Skin of body (tissue), 2 donors: ENCODE measurements around the gene RGL2. TPM values are rescaled to one million over a fixed set of nuclear protein-coding genes. Genes with fewer than 3 reads are reported as not detected.
"Not testable (repeated sequence)": the region's sequence is repeated elsewhere in the genome, so short reads cannot be mapped to it uniquely, and the experiment has no call there.

Experiments
- DNase-seq: peaks from one replicate; lab custom pipeline; 2025; lab: John Stamatoyannopoulos, UW
- total RNA-seq: library from RNA; depleted of rRNA; stranded (reverse); fragments of >200 nt; gene quantifications from one replicate; pipeline ENCODE4 v1.2.3, GENCODE V29; 2014

The RGL2 gene
- total RNA-seq, 1 donor from 2014 or later = 29.2 TPM

GRCh38 chr6:33273924-33274902 is 24.5 kb downstream of the RGL2 start:
- DNase-seq = no peak

GRCh38 chr6:33273129-33273923 is 25.4 kb downstream of the RGL2 start:
- no peak for DNase-seq

DNA sequence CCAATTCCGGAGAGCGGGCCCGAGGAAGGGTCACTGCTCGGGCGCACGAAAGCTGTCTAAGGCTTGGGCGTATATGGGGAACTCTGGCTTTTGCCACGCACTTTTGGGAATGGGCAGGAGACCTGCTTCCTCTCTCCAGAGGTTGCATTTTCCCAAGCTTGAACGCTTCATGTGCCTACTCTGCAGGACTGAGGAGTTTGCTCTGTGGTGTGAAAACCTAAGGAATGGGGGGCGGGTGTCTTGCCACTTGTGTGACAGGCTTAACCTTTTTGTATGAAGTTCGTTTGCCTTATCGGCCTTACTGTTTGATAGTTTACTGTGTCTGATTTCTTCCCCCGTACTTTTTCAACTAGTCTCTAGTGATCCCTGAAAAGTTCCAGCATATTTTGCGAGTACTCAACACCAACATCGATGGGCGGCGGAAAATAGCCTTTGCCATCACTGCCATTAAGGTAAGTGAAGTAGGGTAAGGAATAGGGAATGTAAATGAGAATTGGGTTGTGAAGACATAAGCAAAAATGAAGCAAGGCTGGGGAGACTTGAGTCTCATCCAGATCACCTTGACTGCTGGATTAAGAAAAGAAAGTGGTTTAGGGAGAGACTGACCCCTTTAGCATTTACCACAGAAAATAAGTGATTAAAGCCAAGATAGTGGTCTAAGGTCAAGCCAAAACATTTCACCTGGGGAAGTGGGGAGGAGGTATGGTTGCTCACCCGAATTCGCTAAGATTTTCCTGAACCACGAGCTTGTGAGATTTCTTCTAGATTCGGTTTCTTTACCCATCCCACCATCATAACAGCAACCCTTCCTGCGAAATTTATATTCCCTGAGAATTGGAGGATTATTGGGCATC is 26.2 kb downstream of the RGL2 start:
- peak; percentile 65 for DNase-seq

DNA sequence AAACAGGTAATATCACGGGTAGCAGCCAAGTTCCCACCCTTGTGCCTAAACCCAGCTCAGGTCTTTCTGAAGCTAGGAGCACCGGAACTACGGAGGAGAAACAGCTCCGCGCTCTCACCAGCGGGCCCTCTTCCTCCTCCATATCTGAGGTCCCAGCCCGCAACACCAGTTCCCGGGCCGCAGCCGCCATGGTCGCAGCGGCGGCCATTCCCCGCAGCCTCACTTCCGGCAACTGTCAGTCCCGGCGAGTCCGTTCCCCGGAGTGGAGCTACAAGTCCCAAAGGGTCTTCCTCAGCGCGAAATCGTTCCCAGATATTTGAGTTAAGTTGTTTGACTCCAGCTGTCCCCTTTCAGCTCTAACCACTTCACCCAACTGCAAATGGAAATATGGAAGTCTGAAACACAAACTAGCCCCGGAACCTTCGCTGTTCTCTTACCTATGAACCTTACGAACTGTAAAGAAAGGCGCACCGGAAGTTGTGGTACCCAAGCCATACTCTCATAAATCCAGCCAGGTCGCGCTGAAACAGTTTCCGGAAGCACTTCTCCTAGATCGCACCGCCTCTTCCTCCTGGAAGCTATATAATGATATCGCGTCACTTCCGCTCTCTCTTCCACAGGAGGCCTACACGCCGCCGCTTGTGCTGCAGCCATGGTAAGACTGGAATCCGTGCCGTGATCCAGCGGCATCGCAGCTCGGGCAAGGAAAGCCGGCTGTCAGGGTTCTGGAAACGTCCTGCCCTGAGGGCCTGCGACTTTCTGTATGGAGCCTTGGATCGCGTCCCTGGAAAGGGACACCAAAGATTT is 27.1 kb downstream of the RGL2 start, which contains the start of the genes RPS18 and VPS52:
Gene RPS18, plus strand, starts transcription at position 608 of the 807 bp plus-strand sequence. Its CDS starts 45 bp downstream, at position 653.
Gene VPS52, minus strand, starts transcription at position 409 of the 807 bp plus-strand sequence. Its CDS starts 201 bp downstream, at position 208.
- peak; percentile 100 for DNase-seq

DNA sequence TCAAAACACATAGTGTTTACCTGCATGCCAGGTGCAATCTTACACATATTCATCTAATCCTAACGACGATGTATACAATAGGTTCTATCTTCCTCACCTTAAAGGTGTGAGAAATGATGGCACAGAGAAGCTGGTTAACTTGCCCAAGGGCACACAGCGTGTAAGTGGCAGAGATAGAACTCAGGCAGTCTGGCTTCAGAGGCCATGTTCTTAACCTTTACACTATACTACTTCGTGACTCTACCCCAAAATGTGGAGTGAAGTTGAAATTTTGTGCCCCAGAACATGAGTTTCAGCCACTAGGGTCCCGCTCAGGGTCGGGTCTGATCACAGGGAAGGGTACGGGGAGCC is 27.6 kb downstream of the RGL2 start:
- DNase-seq = peak; percentile 62

- no peak for DNase-seq
Measured at GRCh38 chr6:33264015-33264414, 34.7 kb downstream of the RGL2 start.

DNA sequence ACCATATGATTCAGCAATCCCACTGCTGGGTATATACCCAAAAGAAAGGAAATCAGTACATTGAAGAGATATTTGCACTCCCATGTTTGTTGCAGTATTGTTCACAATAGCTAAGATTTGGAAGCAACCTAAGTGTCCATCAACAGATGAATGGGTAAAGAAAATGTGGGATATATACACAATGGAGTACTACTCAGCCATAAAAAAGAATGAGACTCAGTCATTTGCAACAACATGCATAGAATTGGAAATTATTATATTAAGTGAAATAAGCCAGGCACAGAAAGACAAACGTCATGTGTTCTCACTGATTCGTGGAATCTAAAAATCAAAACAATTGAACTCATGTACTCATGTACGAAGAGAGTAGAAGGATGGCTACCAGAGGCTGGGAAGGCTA is 36.3 kb downstream of the RGL2 start:
- DNase-seq = not testable (repeated sequence)

GRCh38 chr6:33259032-33259431 is 39.7 kb downstream of the RGL2 start:
- no peak for DNase-seq

DNA sequence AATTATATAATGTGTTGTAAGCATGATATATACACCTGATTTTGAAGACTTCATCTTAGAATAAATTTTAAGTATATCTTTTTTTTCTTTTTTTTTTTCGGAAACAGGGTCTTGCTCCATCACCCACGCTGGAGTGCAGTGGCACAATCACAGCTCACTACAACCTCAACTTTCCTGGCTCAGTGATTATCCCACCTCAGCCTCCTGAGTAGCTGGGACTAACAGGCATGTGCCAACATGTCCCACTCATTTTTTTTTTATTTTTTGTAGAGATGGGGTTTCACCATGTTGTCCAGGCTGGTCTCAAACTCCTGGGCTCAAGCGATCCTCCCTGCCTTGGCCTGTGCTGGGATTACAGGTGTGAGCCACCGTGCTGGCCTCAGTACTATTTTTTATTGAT is 44.2 kb downstream of the RGL2 start:
- no peak for DNase-seq

DNA sequence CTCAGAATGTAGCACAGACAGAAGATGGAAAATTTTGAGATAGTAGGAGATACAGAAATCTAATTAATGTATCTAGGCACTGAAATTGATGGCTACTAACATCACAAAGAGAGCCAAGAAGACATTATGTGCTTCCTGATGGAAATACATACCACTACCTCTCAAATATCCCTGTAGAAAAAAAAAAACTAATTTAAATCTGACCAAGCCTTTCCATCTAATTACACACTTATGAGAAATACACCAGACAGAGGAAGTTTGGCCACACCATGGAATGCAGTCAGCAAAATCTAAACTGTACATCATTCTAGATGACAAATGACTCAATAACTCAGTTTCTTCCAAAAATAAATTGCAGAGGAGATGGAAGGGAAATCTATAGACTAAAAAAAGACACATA is 46.0 kb downstream of the RGL2 start:
- no peak for DNase-seq

- no peak for DNase-seq
Measured at GRCh38 chr6:33251395-33252012, 47.2 kb downstream of the RGL2 start.

DNA sequence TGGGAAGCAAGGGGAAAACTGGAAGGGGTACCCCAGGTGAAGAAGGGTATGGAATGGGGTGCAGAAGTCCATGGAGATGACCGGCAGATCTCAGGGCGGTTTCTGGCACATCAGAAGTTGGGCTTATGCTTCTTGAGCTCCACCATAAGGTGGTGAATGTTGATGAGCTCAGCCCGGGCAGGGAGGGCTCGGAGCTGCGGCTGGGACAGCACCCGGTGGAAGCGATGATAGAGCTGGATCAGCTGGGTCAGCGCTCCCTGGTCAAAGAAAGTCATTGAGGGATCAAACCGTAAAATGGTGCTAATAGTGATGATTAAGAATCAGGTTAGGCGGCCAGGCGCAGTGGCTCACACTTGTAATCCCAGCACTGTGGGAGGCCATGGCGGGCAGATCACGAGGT is 48.0 kb downstream of the RGL2 start:
- no peak for DNase-seq

DNA sequence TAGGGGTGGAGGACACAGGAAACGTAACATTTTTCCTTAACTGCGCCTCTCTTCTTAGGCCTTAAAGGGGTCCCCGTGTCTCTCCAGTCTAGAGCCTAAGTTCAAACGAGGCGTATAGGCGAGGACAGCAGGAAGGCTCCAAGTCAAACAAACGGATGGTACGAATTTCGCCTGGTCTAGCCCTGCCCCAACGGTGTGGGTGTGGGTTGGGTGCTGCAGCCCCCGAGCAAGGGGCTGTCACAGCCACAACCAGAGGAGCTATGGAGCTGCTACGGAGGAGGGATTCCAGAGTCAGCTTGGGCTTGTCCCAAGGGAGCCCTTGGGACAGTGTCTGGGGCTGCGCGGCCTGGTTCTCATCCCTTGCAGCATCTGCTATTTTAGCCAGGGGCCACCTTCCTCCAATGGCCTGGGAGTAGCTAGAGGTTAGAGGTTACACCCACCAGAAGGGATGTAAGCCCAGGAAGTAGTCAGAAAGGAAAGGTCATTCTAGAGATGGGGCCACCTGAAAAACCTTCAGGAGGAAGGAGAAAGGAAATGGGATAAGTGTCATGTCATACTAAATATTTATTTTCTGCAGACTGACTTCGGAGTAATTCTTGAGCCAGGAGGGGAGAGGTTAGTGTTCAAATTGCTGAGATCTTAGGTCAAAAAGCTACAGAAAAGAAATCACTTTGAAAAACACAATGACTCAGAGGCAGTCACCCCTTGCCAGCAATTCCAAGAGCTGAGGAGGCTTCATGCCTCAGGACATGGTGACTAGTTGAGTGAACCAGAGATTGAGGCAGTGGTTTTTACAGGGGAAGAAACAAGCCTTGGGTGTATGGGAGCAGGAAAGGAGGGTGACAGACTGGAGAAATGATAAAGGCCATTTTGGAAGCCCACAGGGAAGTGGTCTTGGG is 48.8 kb downstream of the RGL2 start:
- no peak for DNase-seq

GRCh38 chr6:33248932-33249731 is 49.6 kb downstream of the RGL2 start:
- DNase-seq = peak; percentile 99

GRCh38 chr6:33248643-33248931 is 50.2 kb downstream of the RGL2 start:
- DNase-seq = no peak

DNA sequence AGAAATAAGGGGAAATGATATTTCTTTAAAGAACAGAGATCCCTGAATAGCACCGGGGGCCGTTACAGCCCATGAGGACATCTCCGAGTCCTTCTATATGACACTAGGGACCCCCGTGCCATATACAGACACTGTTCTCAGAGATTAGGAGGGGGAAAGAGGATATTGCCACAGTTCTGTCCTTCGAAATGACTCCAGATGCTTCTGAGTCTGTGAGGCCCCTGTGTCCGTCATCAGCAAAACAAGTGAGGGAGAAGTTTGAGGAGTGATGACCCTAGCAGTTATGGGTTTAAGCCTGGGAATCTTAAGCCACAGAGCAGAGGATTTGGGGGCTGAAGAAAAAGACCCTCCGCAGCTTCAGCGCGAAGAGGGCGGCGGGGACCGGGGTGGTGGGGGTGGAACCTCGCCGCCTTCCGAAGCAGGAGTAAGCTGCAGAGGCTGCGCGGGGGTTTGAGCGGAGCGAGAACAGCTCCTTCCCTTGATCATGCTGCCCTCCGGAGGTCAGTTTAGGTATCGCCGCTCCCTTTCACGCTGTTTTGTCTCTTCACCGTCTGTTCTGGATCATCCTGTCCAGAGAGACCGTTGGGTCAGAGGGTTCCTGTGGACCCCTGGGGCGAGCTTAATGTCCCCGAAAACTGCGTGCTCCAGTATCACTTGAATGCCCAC is 50.6 kb downstream of the RGL2 start:
- peak; percentile 87 for DNase-seq

DNA sequence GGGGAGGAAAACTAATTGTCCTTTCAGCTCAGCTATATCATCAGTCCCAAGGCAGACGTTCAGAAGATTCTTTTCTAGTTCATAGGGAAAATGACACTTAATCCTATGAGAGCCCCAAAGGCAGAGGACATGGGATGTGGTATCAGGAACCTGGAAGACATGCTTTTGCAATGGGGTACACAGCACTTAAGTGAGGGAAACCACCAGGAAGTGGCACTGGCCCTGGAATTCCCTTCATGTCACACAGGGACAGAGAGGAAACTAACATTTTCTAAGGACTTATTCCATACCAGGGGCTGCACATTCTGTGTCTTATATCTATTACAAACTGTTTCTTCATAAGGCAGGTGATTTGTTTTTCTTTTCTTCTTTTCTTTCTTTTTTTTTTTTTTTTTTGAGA is 55.3 kb downstream of the RGL2 start:
- DNase-seq = no peak

- DNase-seq = no peak
Measured at GRCh38 chr6:33241968-33242367, 56.8 kb downstream of the RGL2 start.
